Body of pancreas (tissue), 4 donors: Measurements from ENCODE around the gene CYP19A1. TPM values are rescaled to one million over a fixed set of nuclear protein-coding genes. Genes with fewer than 3 reads are reported as not detected.

Source experiments
- ATAC-seq: fragments of 150-250 bp; one replicate; pipeline ENCODE4 v1.9.1; 2016
- DNase-seq, 4 donors: peaks; one replicate each; pipeline ENCODE4 v3.0.0-alpha.2; 2019
- H3K27ac ChIP-seq, 4 donors: fragments of 200-600 bp; sonication (generic); 1 replicate in 3 of 4; 2 replicates in 1 of 4; pipeline versions ENCODE4 v1.5.1 to v1.6.1; 2016 to 2019; ENCODE audit warnings: mild to moderate bottlenecking in 1 of 4, mixed read lengths in 1 of 4, moderate library complexity in 1 of 4
- H3K27me3 ChIP-seq, 2 donors: fragments of 200-600 bp; sonication (generic); one replicate each; pipeline ENCODE4 v1.6.0; 2016; ENCODE audit warnings: mild to moderate bottlenecking in 1 of 2
- H3K36me3 ChIP-seq, 2 donors: fragments of 200-600 bp; sonication (generic); replicated peaks in 1 of 2; 2 replicates each; pipeline ENCODE4 v1.5.1; 2016; ENCODE audit warnings: low read depth in 2 of 2; ENCODE audit not compliant: insufficient read depth in 1 of 2
- H3K4me1 ChIP-seq: fragments of 200-600 bp; sonication (generic); one replicate; pipeline ENCODE4 v1.6.0; 2016
- H3K4me3 ChIP-seq, 2 donors: fragments of 200-600 bp; sonication (generic); 1 replicate in 1 of 2; 2 replicates in 1 of 2; pipeline ENCODE4 v1.5.1; 2016 to 2019
- H3K9me3 ChIP-seq, 3 donors: fragments of 200-600 bp; sonication (generic); 1 replicate in 2 of 3; 2 replicates in 1 of 3; pipeline ENCODE4 v1.5.1; 2016
- POLR2A ChIP-seq, 3 donors: fragments of 450-650 bp; IDR thresholded peaks; one replicate each; pipeline ENCODE4 v1.6.1; 2016; ENCODE audit warnings: antibody characterized with exemption in 3 of 3, mild to moderate bottlenecking in 2 of 3
- WGBS, 2 donors: methylation state at CpG; one replicate each; pipeline ENCODE4 v1.1.5; 2017; 5-methylcytosine and 5-hydroxymethylcytosine counted together
- intact Hi-C: fragments of 100-400 bp; cut with DNase I; formaldehyde crosslinking; loops from one replicate; pipeline ENCODE4 v1.15.1; 2023
- total RNA-seq, 2 donors: library from RNA; depleted of rRNA; stranded (reverse); fragments of >200 nt; gene quantifications; one replicate each; pipeline ENCODE4 v1.1.0, GENCODE V29; 2016
- TF ChIP-seq, protein P1 (sequence below), 7 experiments: fragments of 450-650 bp in 4 of 7; fragments of 200-600 bp in 3 of 7; sonication (generic) in 3 of 7; IDR thresholded peaks; one replicate each; pipeline ENCODE4 v1.5.1; 2016 to 2019; ENCODE audit warnings: antibody characterized with exemption in 7 of 7

Gene CYP19A1
- total RNA-seq, 2 donors from 2014 or later = 0.26 TPM; not detected in 1

DNA sequence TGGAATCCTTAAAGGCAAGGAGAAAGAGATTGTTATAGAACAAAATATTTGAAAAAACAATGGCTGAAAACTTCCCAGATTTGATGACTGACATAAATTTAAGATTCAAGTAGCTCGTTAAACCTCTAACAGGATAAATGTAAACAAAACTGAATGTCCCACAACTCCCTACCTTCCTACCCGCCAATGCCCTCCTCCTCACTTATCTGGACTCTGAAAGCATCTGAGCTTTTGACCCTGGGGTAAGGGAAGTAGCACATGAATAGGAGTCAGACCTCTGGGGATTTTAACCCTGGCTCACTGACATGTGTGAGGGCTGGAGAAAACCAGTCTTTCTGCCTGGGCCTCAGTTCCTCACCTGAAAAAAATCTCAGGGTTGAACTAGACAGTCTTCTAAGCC, 26.9 kb downstream of the CYP19A1 start:
- no peaks in the 10 kb centered on the region for H3K9me3 ChIP-seq
- ATAC-seq = no peak
- DNase-seq = no peak
- intact Hi-C loops = no loop called here
- 67 to 77% methylated on average over 2 of the region's 2 CpGs for WGBS, 2 donors
- no peaks in the 10 kb centered on the region for H3K27me3 ChIP-seq
- H3K4me1 ChIP-seq = peaks cover 7% of the 10 kb centered on the region
- H3K27ac ChIP-seq = no peak overlapping the region
- H3K36me3 ChIP-seq = no peaks in the 10 kb centered on the region
- H3K4me3 ChIP-seq = no peak overlapping the region
- TF ChIP-seq, protein P1, sequence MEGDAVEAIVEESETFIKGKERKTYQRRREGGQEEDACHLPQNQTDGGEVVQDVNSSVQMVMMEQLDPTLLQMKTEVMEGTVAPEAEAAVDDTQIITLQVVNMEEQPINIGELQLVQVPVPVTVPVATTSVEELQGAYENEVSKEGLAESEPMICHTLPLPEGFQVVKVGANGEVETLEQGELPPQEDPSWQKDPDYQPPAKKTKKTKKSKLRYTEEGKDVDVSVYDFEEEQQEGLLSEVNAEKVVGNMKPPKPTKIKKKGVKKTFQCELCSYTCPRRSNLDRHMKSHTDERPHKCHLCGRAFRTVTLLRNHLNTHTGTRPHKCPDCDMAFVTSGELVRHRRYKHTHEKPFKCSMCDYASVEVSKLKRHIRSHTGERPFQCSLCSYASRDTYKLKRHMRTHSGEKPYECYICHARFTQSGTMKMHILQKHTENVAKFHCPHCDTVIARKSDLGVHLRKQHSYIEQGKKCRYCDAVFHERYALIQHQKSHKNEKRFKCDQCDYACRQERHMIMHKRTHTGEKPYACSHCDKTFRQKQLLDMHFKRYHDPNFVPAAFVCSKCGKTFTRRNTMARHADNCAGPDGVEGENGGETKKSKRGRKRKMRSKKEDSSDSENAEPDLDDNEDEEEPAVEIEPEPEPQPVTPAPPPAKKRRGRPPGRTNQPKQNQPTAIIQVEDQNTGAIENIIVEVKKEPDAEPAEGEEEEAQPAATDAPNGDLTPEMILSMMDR (IDR thresholded peaks at IDR 0.05) = no peak
- no peak for TF ChIP-seq POLR2A (IDR thresholded peaks at IDR 0.05)

DNA sequence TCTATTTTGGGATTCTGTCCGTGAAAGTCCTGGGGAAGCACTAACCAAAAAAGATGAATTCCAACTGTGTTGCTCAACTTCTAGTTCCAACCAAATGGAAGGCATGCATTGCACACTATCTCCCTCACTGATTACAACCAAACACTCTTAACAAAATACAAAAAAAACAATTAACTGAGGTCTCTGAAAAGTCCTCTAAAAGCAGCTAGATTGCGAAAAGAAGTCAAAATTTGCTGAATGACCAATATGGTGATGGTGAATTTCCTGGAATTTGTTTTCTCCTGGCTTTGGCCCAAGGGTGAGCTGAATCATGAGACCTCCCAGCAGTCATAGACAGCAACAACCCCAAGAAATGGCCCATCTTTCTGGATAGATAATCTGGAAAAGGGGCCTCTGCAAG, 28.3 kb downstream of the CYP19A1 start:
- Histone ChIP-seq H3K27me3 (no peaks in the 10 kb centered on the region), H3K4me1 (peaks cover 5% of the 10 kb centered on the region), H3K9me3 (no peaks in the 10 kb centered on the region), H3K4me3 (no peak overlapping the region), H3K27ac (no peak overlapping the region), H3K36me3 (no peaks in the 10 kb centered on the region)
- TF ChIP-seq POLR2A (IDR thresholded peaks at IDR 0.05) = no peak
- TF ChIP-seq, protein P1 (IDR thresholded peaks at IDR 0.05) = no peak
- ATAC-seq (no peak), DNase-seq (peak in 1 of 4 donors; percentile 30)
- WGBS, 2 donors = 81 to 88% methylated on average over 2 of the region's 2 CpGs
- intact Hi-C loops = no loop called here

DNA sequence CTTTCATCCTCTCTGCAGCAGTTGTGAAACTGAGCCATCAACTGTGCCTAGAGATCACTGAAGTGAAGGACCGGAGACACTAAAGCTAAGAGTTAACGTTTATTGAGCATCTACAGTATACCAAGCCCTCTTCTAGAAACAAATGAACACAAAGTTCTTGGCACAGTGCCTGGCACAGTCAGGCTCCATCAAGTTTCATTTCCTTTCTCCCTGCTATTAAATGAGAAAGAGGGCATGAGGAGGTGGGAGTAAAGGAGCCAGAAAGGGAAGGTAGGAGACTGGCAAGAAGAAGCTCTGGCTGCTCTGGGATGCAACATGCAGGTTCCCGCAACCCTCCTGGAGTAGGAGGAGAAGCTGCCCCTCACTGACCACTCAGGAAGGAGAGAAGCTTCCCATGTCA, 30.6 kb downstream of the CYP19A1 start:
- Histone ChIP-seq H3K9me3 (no peaks in the 10 kb centered on the region), H3K36me3 (no peaks in the 10 kb centered on the region), H3K4me1 (no peaks in the 10 kb centered on the region), H3K4me3 (no peak overlapping the region), H3K27ac (no peak overlapping the region), H3K27me3 (no peaks in the 10 kb centered on the region)
- 74 to 76% methylated on average over 3 of the region's 3 CpGs for WGBS, 2 donors
- no peak for TF ChIP-seq POLR2A (IDR thresholded peaks at IDR 0.05)
- TF ChIP-seq, protein P1 (IDR thresholded peaks at IDR 0.05) = no peak
- intact Hi-C loops = no loop called here
- ATAC-seq = no peak
- DNase-seq = peak in 1 of 4 donors; percentile 34

DNA sequence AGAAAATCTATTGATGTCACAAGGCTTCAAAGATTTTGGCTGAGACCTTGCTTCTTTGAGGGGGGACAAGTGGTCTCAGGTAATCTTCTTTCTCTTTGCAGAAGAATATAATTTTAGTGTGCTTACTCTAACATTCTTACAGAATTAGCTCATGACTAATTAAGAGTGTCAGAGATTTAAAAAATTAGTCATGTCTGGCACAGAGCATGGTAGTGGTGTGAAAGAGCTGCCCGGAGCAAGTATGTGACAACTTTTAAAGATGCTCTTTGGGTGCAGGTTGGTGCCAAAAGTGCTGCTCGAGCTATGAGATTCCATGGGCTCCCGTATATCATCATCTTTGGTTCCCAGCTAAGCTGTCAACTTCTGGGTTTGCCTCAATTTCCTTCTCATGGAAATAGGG, 31.1 kb downstream of the CYP19A1 start:
- ATAC-seq (no peak), DNase-seq (no peak)
- Histone ChIP-seq H3K9me3 (no peaks in the 10 kb centered on the region), H3K27ac (no peak overlapping the region), H3K27me3 (no peaks in the 10 kb centered on the region), H3K4me1 (no peaks in the 10 kb centered on the region), H3K4me3 (no peak overlapping the region), H3K36me3 (no peaks in the 10 kb centered on the region)
- TF ChIP-seq, protein P1 (IDR thresholded peaks at IDR 0.05) = no peak
- intact Hi-C loops = no loop called here
- WGBS, 2 donors = 78 to 79% methylated on average over 3 of the region's 3 CpGs

DNA sequence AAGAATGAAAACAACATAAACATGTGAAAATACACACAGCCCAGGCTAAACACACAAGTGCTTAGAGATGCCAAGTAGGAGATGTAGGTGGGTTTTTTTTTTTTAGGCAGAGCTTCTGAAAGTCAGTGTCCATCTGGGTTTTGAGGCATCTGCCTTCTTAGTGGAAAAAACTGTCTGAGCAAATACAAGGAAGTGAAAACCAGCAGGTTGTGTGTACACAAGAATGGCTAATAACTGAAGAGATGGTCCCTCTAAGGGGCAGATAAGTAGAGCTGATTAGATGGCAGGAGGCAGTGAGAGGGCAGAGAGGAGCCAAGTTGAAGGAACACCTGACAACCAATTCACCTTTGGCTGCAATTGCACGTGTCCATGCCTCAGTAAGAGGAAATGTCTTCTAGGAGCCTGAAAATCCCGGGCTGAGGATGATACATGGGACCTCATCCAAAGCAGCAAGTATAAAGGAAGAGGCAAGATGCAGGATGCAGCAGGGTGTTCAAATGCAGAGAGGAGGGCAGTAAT, 34.9 kb downstream of the CYP19A1 start:
- intact Hi-C loops = no loop called here
- Histone ChIP-seq H3K27ac (no peak overlapping the region), H3K36me3 (no peaks in the 10 kb centered on the region), H3K27me3 (no peaks in the 10 kb centered on the region), H3K4me1 (peaks cover 12% of the 10 kb centered on the region), H3K4me3 (no peak overlapping the region), H3K9me3 (no peaks in the 10 kb centered on the region)
- 50 to 53% methylated on average over 2 of the region's 2 CpGs for WGBS, 2 donors
- DNase-seq (no peak), ATAC-seq (no peak)
- TF ChIP-seq, protein P1 (IDR thresholded peaks at IDR 0.05) = no peak
- no peak for TF ChIP-seq POLR2A (IDR thresholded peaks at IDR 0.05)
